GM21528 (cell line): ENCODE data around the gene P4HA3.

ENCODE experiments used
- ATAC-seq: cut with Tn5 transposase; IDR thresholded peaks from one replicate; pipeline ENCODE4 v1.9.1; 2021; ENCODE audit warnings: mild to moderate bottlenecking, moderate library complexity; ENCODE audit not compliant: unreplicated experiment, low FRiP score

The P4HA3 gene

GRCh38 chr11:74318241-74318932 lies 6.9 kb upstream of the P4HA3 start:
- ATAC-seq, result no peak

GRCh38 chr11:74316772-74317505 lies 5.5 kb upstream of the P4HA3 start:
- no peak for ATAC-seq

DNA sequence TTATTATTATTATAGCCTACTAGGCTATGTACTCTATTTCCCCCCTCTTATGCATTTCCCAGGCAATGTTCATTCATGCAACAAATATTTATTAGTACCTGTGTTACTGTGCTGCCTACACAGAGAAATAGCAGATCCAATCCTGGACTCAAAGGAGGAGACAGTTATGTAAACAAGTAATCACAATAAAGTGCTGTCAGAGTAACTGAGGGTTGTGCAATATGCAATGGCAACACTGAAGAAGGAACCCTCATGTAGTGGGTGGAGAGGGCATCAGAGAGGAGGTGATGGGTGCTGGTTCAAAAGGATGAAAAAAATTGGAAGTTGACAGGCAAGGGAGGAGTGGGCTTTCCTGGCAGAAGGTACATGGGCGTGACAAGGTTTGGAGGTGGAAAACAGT lies 886 bp upstream of the P4HA3 start:
- ATAC-seq, result no peak

GRCh38 chr11:74310857-74311256 lies 583 bp downstream of the P4HA3 start:
- no peak for ATAC-seq

- no peak for ATAC-seq
These were observed 4.0 kb downstream of the P4HA3 start for GRCh38 chr11:74307434-74307833.

DNA sequence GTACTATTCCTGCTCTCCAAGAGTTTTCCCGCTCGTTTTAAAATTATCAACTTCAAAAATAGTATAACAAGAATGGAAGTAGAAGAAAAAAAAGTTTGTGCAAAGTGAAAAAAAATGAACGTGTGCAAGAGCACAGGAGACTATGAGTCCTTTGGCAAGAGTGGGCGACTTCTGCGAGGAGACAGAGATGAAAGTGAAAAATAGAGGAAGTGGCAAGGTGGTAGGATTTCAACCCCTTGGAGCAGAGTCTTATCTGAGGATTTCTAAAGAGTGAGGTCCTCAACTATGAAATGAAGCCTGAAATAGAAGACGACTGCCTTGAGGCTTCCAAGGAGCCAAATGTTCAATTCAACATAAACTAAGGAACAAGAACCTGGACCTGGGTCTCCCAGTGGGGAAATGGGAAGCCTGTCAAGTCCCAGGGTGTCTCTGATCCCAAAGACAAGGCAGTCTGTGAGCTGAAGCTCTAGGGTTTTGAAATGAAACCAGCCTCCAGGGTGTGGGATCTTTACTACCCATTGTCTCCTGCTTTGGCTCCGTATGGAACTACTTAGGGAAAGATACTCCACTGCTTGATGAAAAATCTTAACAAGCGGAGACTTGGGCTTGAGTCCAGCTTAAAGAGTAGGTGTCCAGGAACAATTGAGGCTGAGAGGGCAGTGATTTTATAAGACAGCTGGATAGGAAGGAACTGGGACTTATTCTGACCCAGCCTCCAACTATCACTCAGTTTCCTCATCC lies 4.8 kb downstream of the P4HA3 start:
- no peak for ATAC-seq

- ATAC-seq, result no peak
These were observed 12.4 kb downstream of the P4HA3 start for GRCh38 chr11:74299015-74299414.

DNA sequence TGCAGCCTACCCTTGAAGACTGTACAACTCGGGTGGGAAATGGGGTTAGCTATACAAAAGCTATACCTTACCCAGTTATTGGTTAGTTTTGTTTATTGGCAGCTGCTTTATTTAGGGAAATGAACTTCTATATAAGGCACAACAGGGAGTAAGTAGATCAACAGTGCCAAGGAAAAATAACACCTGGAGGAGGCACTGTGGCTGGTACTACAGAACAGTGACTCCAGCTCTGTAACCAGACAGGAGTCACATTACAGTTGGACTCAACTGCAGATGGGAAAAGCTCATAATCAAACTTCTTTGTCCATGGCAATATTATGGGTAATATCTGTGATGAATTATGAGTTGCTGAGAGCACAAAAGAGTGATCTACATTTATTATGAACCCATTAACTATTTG lies 14.0 kb downstream of the P4HA3 start:
- no peak for ATAC-seq

- ATAC-seq, result no peak
These were observed 22.5 kb downstream of the P4HA3 start for GRCh38 chr11:74288911-74289310.

- no peak for ATAC-seq
These were observed 23.3 kb downstream of the P4HA3 start for GRCh38 chr11:74288161-74288560.

DNA sequence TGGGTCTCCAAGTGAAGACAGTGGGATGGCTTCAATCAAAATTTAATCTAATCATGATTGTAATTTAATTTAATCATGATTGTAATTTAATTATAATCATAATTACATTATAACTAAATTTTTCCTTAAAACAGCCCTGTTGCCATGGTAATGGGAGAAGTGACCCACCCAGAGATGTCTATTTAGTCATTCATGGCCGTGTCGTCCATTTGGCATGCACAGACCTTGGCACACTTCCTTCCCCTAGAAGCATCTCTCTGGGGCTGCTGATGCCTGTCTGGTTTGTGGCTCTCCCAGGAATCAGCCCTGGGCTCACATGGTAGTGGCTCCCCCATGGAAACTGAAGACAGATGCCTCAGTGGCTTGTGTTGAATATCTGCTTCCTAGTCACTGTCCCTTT lies 27.0 kb downstream of the P4HA3 start:
- no peak for ATAC-seq

DNA sequence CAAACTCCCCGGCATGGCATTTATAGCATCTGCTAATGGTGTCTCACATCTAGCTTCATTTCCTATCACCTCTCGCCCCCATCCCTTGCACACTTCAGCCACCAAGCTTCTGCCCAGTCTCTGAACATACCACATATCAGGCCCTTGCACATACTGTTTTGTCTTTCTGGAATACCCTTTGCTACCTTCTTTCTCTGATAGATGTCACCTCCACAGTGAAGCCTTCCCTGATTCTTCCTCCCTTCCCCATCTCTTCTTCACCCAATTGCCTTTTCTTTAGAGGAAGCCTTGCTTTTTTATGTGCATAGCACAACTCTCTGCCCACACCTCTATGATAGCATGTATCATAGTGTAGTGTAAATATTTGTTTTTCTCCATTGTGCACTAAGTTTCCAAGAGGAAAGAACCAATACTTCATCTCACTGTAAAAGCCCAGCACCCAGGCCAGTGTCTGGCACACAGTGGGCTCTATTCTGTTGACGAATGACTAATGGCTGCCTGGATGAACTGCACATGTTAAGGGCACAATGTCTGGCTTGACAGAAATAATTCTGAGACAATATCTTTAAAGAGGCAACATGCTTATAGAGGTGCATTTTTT lies 27.8 kb downstream of the P4HA3 start:
- no peak for ATAC-seq

DNA sequence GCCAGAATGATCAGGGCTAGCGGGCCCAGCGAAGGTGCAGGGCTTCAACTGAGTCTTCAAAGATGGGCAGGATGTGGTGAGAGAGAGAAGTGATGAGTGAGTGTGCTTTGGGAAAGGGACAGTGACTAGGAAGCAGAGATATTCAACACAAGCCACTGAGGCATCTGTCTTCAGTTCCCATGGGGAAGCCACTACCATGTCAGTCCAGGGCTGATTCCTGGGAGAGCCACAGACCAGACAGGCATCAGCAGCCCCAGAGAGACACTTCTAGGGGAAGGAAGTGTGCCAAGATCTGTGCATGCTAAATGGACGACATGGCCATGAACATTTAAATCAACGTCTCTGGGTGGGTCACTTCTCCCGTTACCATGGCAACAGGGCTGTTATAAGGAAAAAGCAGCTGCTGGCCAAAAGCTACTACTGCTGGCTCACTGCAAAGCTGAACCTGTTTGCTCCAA lies 28.5 kb downstream of the P4HA3 start:
- no peak for ATAC-seq

DNA sequence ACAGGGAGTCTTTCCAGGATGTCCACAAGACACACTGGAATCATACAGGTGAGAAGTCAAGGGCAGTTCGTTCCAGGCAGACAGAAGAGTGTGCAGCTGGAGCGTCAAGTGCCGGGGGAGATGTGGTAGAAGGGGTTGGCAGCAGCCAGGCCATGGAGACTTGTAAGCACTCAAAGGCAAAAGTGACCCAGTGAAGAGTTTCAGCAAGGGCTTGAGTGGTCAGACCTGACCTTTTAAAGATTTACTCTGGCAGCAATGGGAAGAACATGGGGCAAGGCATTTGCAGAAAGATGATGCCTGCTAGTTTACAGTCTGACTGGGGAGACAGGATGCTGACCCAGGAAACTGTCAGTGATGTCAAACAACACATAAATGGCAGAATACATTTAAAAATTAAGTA lies 29.0 kb downstream of the P4HA3 start:
- no peak for ATAC-seq

DNA sequence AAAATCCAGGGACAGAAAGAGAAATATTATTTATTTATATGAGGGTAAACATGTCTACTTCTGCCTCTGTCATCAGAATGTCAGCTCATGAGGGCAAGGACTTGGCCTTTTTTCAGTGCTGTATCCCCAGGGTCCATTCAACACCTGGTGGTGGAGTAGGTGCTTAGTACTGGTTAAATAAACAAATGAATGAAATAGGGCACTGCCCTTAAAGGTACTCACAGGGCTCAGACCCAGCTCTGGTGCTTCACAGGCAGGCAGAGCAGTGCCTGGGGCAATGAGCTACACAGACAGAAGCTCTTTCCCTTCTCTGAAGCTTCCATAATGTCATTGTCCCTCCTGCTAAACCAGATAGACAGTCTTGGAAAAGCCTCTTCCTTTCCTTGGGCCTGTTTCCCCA lies 30.9 kb downstream of the P4HA3 start:
- ATAC-seq, result no peak

DNA sequence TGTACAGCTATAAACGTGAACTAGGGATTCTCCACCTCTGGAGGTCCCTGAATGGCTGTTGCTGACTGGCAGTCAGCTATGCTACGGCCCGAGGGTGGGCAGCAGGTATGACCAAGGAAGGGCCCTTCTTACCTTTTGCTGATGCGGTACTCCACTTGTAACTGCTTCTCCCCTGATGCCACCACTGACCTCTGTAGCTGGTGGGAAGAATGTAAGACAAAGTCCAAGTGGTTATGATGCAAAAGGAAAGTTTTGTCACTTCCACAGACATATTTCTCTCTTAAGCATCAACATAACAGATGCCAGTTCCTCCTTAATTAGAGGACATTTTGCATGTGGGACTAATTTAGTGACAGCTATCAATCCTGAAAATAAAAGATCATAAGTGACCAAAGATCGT lies 32.2 kb downstream of the P4HA3 start:
- ATAC-seq, result no peak

GRCh38 chr11:74278721-74279161 lies 32.7 kb downstream of the P4HA3 start:
- ATAC-seq, result no peak

DNA sequence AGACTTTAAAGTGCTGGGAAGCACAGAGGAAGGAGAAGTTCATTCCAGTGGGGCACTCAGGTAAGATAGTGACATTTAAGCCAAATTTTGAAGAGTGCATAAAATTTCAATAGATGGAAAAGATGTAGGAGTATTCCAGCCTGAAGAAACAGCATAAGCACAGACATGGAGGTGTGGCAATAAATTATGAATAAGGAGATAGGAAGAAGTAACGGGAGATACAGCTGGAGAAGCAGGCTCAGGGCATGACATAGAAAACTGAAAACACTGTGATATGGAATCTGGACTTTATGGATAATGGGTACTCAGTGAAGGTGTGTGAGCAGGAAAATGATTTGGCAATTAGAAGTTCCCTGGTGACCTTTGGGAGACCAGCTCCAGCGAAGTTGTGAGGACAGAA lies 33.3 kb downstream of the P4HA3 start:
- no peak for ATAC-seq

- ATAC-seq, result no peak
These were observed 34.9 kb downstream of the P4HA3 start for GRCh38 chr11:74276581-74276980.

DNA sequence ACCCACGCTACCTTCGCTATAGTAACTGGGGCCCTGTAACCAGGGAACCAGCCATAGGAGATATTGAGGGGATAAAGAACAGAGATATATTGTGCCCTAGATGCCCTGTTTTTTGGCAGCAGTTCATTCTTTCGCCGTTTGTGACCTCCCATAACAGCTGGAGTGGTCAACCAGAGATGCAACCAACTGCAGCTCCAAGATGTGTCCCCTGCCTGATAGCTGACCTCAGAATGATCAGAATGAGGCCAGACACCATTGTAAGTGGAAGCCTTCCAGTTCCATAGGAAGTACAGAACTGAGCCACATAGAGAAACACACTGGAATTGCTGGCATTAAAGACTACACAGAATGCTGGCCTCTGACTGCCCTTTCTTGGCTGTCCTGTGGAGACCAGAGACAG lies 39.2 kb downstream of the P4HA3 start:
- ATAC-seq, result no peak
